Psoas muscle (tissue), 8 donors: Measurements from ENCODE around the gene FHIP1B. TPM values are rescaled to one million over a fixed set of nuclear protein-coding genes. Genes with fewer than 3 reads are reported as not detected.

Experiments
- ATAC-seq, 4 donors: fragments of 200-7000 bp; cut with Tn5 transposase; one replicate each; pipeline ENCODE4 v1.9.1; 2020; ENCODE audit warnings: moderate library complexity in 3 of 4, mild to moderate bottlenecking in 2 of 4
- DNase-seq, 2 donors: peaks; one replicate each; pipeline ENCODE4 v3.0.0-alpha.2; 2020
- H3K27ac ChIP-seq: fragments of 200-600 bp; one replicate; pipeline ENCODE4 v1.8.0; 2022
- H3K27me3 ChIP-seq, 3 donors: fragments of 200-600 bp in 1 of 3; one replicate each; pipeline versions ENCODE4 v1.6.1 to v1.8.0; 2013 to 2022; ENCODE audit warnings: low read length in 2 of 3, mild to moderate bottlenecking in 2 of 3, moderate library complexity in 1 of 3; ENCODE audit not compliant: insufficient read depth in 3 of 3
- H3K36me3 ChIP-seq, 2 donors: fragments of 200-600 bp in 1 of 2; one replicate each; pipeline versions ENCODE4 v1.6.1 to v1.8.0; 2013 to 2022; ENCODE audit warnings: low read depth in 1 of 2, mild to moderate bottlenecking in 1 of 2, moderate library complexity in 1 of 2; ENCODE audit not compliant: insufficient read depth in 1 of 2
- H3K4me1 ChIP-seq: fragments of 200-600 bp; one replicate; pipeline ENCODE4 v1.8.0; 2022
- H3K4me3 ChIP-seq: fragments of 200-600 bp; one replicate; pipeline ENCODE4 v1.8.0; 2022; ENCODE audit warnings: mild to moderate bottlenecking
- H3K9me3 ChIP-seq: fragments of 200-600 bp; one replicate; pipeline ENCODE4 v1.8.0; 2022
- CTCF ChIP-seq: fragments of 200-600 bp; IDR thresholded peaks from one replicate; pipeline ENCODE4 v1.8.0; 2022; ENCODE audit warnings: antibody characterized with exemption
- WGBS, 3 donors: extraction: QIAGEN DNeasy Blood & Tissue Kit; methylation state at CpG; one replicate each; pipeline versions ENCODE4 v1.1.6 to v1.1.7; 2013; 5-methylcytosine and 5-hydroxymethylcytosine counted together
- intact Hi-C, 2 donors: fragments of 100-400 bp; cut with DNase I; formaldehyde crosslinking; loops; one replicate each; pipeline versions ENCODE4 v1.11.0 to v1.14.2; 2022
- polyA plus RNA-seq, 3 donors: library from polyadenylated mRNA; stranded (reverse); fragments of 200-250 nt; gene quantifications; one replicate each; pipeline ENCODE4 v1.2.3, GENCODE V29; 2013
- total RNA-seq, 4 donors: library from RNA; stranded (reverse); fragmentation: NEBNext Ultra II Directional in 2 of 4; extraction: Animal tissue kit (Norgen Biotek cat#: 25700) in 2 of 4; gene quantifications; one replicate each; pipeline versions ENCODE4 v1.2.1 to v1.2.4, GENCODE V29; 2021 to 2023
- donor health status: healthy with polysubstance abuse.
- donor health status: DM: no; HTN: no; CAD: no; lungs with moderate emphysema.
- donor health status: Bipolar disorder and iron deficiency.
- donor health status: healthy.
- donor health status: DM: yes; HTN: yes; CAD: no.
- donor health status: DM: no; HTN: no; CAD: no.
- donor health status: DM: no; HTN: no; CAD: no.
- donor health status: DM: yes; HTN: yes; CAD: no.

Gene FHIP1B
- total and polyA plus RNA-seq, 7 donors = 9.1 to 22.2 (median 16.8) TPM

DNA sequence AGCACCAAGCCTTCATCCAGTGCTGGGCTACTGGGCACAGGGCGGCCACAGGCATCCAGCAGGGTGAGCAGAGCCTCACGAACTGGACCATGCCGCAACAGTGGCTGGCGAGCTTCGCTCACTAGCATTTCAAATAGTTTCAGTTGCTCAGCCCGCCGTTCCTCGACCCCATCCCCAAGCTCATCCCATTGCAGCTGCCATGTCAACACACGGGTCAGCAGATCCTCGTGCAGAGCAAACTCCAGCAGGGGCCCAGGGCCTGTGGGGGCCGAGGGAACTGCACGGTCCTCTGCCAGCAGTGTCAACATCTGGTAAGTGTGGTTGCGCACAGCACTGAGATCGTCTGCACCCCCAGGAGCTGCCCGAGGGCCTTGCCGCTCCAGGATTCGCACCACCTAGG is 10.6 kb downstream of the FHIP1B start:
- no peaks in the 10 kb centered on the region for H3K4me1 ChIP-seq
- no peak for TF ChIP-seq CTCF
- H3K9me3 ChIP-seq = no peaks in the 10 kb centered on the region
- H3K36me3 ChIP-seq = peaks cover 19 to 54% of the 10 kb centered on the region in 2 donors
- intact Hi-C loops = no loop called here
- H3K27me3 ChIP-seq = no peaks in the 10 kb centered on the region
- H3K27ac ChIP-seq = no peak overlapping the region
- ATAC-seq (no peak), DNase-seq (no peak)
- no peak overlapping the region for H3K4me3 ChIP-seq
- 91 to 93% (median 93%) methylated on average over 17 of the region's 17 CpGs for WGBS, 3 donors

- H3K27me3 ChIP-seq = no peaks in the 10 kb centered on the region
- H3K4me3 ChIP-seq = no peak overlapping the region
- peak; percentile 36 to 69 (median 56) for ATAC-seq
- peak in 1 of 2 donors; percentile 26 for DNase-seq
- peaks cover 24 to 99% of the 10 kb centered on the region in 2 donors for H3K36me3 ChIP-seq
- no peaks in the 10 kb centered on the region for H3K4me1 ChIP-seq
- no peak for TF ChIP-seq CTCF
- intact Hi-C loops = no loop called here
- H3K9me3 ChIP-seq = no peaks in the 10 kb centered on the region
- 63 to 68% (median 64%) methylated on average over 2 of the region's 2 CpGs for WGBS, 3 donors
- H3K27ac ChIP-seq = no peak overlapping the region
These were observed 15.1 kb downstream of the FHIP1B start for GRCh38 chr11:6219359-6219758.

GRCh38 chr11:6217722-6218121 is 16.7 kb downstream of the FHIP1B start:
- Histone ChIP-seq H3K9me3 (no peaks in the 10 kb centered on the region), H3K27ac (no peak overlapping the region), H3K4me1 (no peaks in the 10 kb centered on the region), H3K27me3 (no peaks in the 10 kb centered on the region), H3K4me3 (no peak overlapping the region), H3K36me3 (peaks cover 23 to 100% of the 10 kb centered on the region in 2 donors)
- no peak for TF ChIP-seq CTCF
- intact Hi-C loops = no loop called here
- DNase-seq = no peak
- ATAC-seq = no peak
- WGBS, 3 donors = 92 to 94% (median 93%) methylated on average over 19 of the region's 19 CpGs

GRCh38 chr11:6216501-6216900 is 17.9 kb downstream of the FHIP1B start:
- Histone ChIP-seq H3K27ac (no peak overlapping the region), H3K36me3 (peaks cover 12 to 100% of the 10 kb centered on the region in 2 donors), H3K4me1 (no peaks in the 10 kb centered on the region), H3K4me3 (no peak overlapping the region), H3K9me3 (no peaks in the 10 kb centered on the region), H3K27me3 (no peaks in the 10 kb centered on the region)
- ATAC-seq = no peak
- intact Hi-C loops = no loop called here
- DNase-seq = no peak
- 88 to 92% (median 89%) methylated on average over 4 of the region's 4 CpGs for WGBS, 3 donors
- no peak for TF ChIP-seq CTCF

DNA sequence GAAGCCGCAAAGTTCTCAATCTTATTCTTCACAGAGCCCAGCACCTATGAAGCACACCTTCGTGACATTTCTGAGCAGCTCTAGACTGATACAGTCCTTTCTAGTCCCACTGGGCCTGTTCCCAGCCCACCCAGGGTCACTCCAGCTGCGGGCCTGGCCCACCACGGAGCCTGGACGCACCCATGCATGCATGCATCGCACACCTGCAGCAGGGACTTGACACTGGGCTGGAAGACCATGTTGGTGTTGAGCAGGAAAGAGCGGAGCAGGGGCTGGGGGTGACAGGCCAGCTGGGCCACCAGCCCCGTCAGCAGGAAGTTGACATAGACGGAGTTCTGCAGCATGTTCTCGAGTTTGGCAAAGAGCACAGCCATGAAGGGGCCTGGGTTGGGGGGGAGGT is 19.9 kb downstream of the FHIP1B start:
- H3K27me3 ChIP-seq = no peaks in the 10 kb centered on the region
- H3K27ac ChIP-seq = no peak overlapping the region
- H3K36me3 ChIP-seq = peaks cover 12 to 100% of the 10 kb centered on the region in 2 donors
- 96 to 98% (median 97%) methylated on average over 10 of the region's 10 CpGs for WGBS, 3 donors
- intact Hi-C loops = no loop called here
- ATAC-seq (no peak), DNase-seq (no peak)
- H3K4me1 ChIP-seq = no peaks in the 10 kb centered on the region
- no peak overlapping the region for H3K4me3 ChIP-seq
- no peaks in the 10 kb centered on the region for H3K9me3 ChIP-seq
- TF ChIP-seq CTCF = no peak
